Endothelial cell of umbilical vein (primary cell): ENCODE data around the gene RAB3GAP2. TPM values are rescaled to one million over a fixed set of nuclear protein-coding genes. Genes with fewer than 3 reads are reported as not detected.

Source experiments
- BruUV-seq: library from RNA; stranded (reverse); fragments of 400-500 nt; replicated peaks from 2 replicates; lab custom pipeline; 2021; lab: Mats Ljungman, UMichigan
- CTCF ChIA-PET: fragments of 300-600, 350-600 bp; sonication (Branson Sonifier 250); formaldehyde crosslinking; loops from one replicate; lab custom pipeline; 2021; ENCODE audit warnings: antibody characterized with exemption, inconsistent platforms; lab: Charles Lee
- POLR2A ChIA-PET: fragments of 300-600, 350-600 bp; sonication (Branson Sonifier 250); formaldehyde crosslinking; loops from one replicate; lab custom pipeline; 2021; ENCODE audit warnings: antibody characterized with exemption, inconsistent platforms; lab: Charles Lee
- DNase-seq: peaks from one replicate; pipeline ENCODE4 v3.0.0-alpha.2; 2011; ENCODE audit warnings: low read depth, low spot score
- FAIRE-seq: peaks from 2 replicates; lab custom pipeline; 2011; peaks lifted over from hg19 to GRCh38; lab: Jason Lieb, UNC
- H2AFZ ChIP-seq: 2 replicates; pipeline ENCODE4 v1.6.0; 2012; ENCODE audit warnings: low read depth, low read length, control low read depth, inconsistent platforms
- H3K27ac ChIP-seq: 2 replicates; pipeline ENCODE4 v1.5.1; 2011; ENCODE audit warnings: low read depth, mild to moderate bottlenecking, control low read depth, low read length, moderate library complexity; ENCODE audit not compliant: insufficient read depth
- H3K27me3 ChIP-seq, 2 experiments: 2 replicates each; pipeline versions ENCODE4 v1.6.0 to v1.6.1; 2011; ENCODE audit warnings: low read length in 2 of 2, mixed read lengths in 1 of 2; ENCODE audit not compliant: control insufficient read depth in 2 of 2, insufficient read depth in 2 of 2
- H3K36me3 ChIP-seq, 2 experiments: 2 replicates in 1 of 2; 3 replicates in 1 of 2; pipeline ENCODE4 v1.5.1; 2011; ENCODE audit warnings: low read length in 2 of 2, mild to moderate bottlenecking in 1 of 2, moderate library complexity in 1 of 2; ENCODE audit not compliant: control insufficient read depth in 2 of 2, insufficient read depth in 2 of 2; ENCODE audit errors: extremely low read depth in 1 of 2
- H3K4me1 ChIP-seq: 3 replicates; pipeline ENCODE4 v1.5.1; 2011; ENCODE audit warnings: mild to moderate bottlenecking, low read length; ENCODE audit not compliant: control insufficient read depth, insufficient read depth; ENCODE audit errors: extremely low read depth
- H3K4me2 ChIP-seq: 2 replicates; pipeline ENCODE4 v1.6.1; 2011; ENCODE audit warnings: low read length, control low read depth, mixed read lengths; ENCODE audit not compliant: insufficient read depth
- H3K4me3 ChIP-seq, 3 experiments: fragments of 200-600 bp in 1 of 3; sonication (generic), shearing (Covaris generic) in 1 of 3; replicated peaks in 1 of 3; 2 replicates each; pipeline ENCODE4 v1.5.1; 2011 to 2016; ENCODE audit warnings: control low read depth in 3 of 3, low read length in 3 of 3, mild to moderate bottlenecking in 2 of 3, inconsistent platforms in 1 of 3, low read depth in 1 of 3, moderate library complexity in 1 of 3; ENCODE audit not compliant: insufficient read depth in 1 of 3
- H3K79me2 ChIP-seq: 2 replicates; pipeline ENCODE4 v1.6.0; 2012; ENCODE audit warnings: low read length, inconsistent platforms; ENCODE audit not compliant: control insufficient read depth, insufficient read depth
- H3K9ac ChIP-seq: replicated peaks from 2 replicates; pipeline ENCODE3; 2011; ENCODE audit warnings: low read length, control low read depth; ENCODE audit not compliant: insufficient read depth; ENCODE audit errors: extremely low read depth
- H3K9me1 ChIP-seq: replicated peaks from 3 replicates; pipeline ENCODE4 v1.6.0; 2011; ENCODE audit warnings: mild to moderate bottlenecking, low read length; ENCODE audit not compliant: control insufficient read depth, insufficient read depth; ENCODE audit errors: extremely low read depth
- H3K9me3 ChIP-seq: replicated peaks from 2 replicates; pipeline ENCODE4 v1.5.1; 2012; ENCODE audit warnings: low read length, inconsistent platforms; ENCODE audit not compliant: control insufficient read depth, insufficient read depth
- H4K20me1 ChIP-seq: replicated peaks from 2 replicates; pipeline ENCODE3; 2011; ENCODE audit warnings: mild to moderate bottlenecking, low read length; ENCODE audit not compliant: control insufficient read depth, insufficient read depth; ENCODE audit errors: extremely low read depth
- CTCF ChIP-seq, 2 donors: IDR thresholded peaks; 1 replicate in 1 of 2; 2 replicates in 1 of 2; pipeline ENCODE4 v1.5.1; 2011; ENCODE audit warnings: low read length in 2 of 2, mild to moderate bottlenecking in 2 of 2, moderate library complexity in 2 of 2, control low read depth in 1 of 2, inconsistent platforms in 1 of 2, low read depth in 1 of 2; ENCODE audit not compliant: insufficient read depth in 1 of 2; ENCODE audit errors: extremely low read depth in 1 of 2
- EZH2 ChIP-seq: IDR thresholded peaks from 2 replicates; pipeline ENCODE4 v1.6.1; 2012; ENCODE audit warnings: borderline replicate concordance, low read depth, mild to moderate bottlenecking, moderate library complexity, low read length, inconsistent platforms; ENCODE audit not compliant: severe bottlenecking
- FOS ChIP-seq: IDR thresholded peaks from 2 replicates; pipeline ENCODE4 v1.6.1; 2011; ENCODE audit warnings: mild to moderate bottlenecking, low read length, moderate library complexity, borderline replicate concordance; ENCODE audit not compliant: insufficient read depth
- GATA2 ChIP-seq: IDR thresholded peaks from 2 replicates; pipeline ENCODE4 v1.7.0; 2011; ENCODE audit warnings: low read depth, mild to moderate bottlenecking, moderate library complexity, mixed read lengths, low read length; ENCODE audit not compliant: insufficient read length, insufficient read depth
- JUN ChIP-seq: IDR thresholded peaks from 2 replicates; pipeline ENCODE4 v1.6.1; 2011; ENCODE audit warnings: borderline replicate concordance, low read depth; ENCODE audit not compliant: insufficient read length, insufficient read depth
- MAX ChIP-seq: IDR thresholded peaks from 2 replicates; pipeline ENCODE4 v1.6.1; 2011; ENCODE audit not compliant: insufficient read depth, insufficient read length
- MYC ChIP-seq: IDR thresholded peaks from one replicate; pipeline ENCODE4 v1.6.1; 2011; ENCODE audit warnings: mild to moderate bottlenecking, low read depth, low read length
- POLR2A ChIP-seq: IDR thresholded peaks from 2 replicates; pipeline ENCODE4 v1.6.1; 2012; ENCODE audit warnings: low read depth, mild to moderate bottlenecking, control low read depth, low read length
- POLR2AphosphoS5 ChIP-seq: IDR thresholded peaks from 2 replicates; pipeline ENCODE4 v1.6.1; 2012; ENCODE audit warnings: low read depth, mild to moderate bottlenecking, control low read depth, low read length, moderate library complexity; ENCODE audit not compliant: insufficient read depth
- dilution Hi-C: fragments of 300-500 bp; cut with MboI; formaldehyde crosslinking; loops from one replicate; pipeline ENCODE4 v1.15.0; 2019; ENCODE audit warnings: low sequenced_read_pairs; ENCODE audit not compliant: extremely low pct_ligation_motif_present
- intact Hi-C: fragments of 100-400 bp; cut with micrococcal nuclease; formaldehyde crosslinking; loops from one replicate; pipeline ENCODE4 v1.10.0; 2022
- polyA plus RNA-seq, 4 experiments: library from polyadenylated mRNA; depleted of rRNA in 3 of 4; stranded (reverse) in 3 of 4; unstranded in 1 of 4; fragments of >200 nt; gene quantifications; 2 replicates each; pipeline versions ENCODE4 v1.2.1 to v1.2.3, GENCODE V29; 2011 to 2012; ENCODE audit warnings: missing spikeins in 1 of 4
- total RNA-seq: library from RNA; stranded (reverse); gene quantifications from 2 replicates; pipeline ENCODE4 v1.2.3, GENCODE V29; 2021

RAB3GAP2 gene
- total and polyA plus RNA-seq, 2 donors (not counting 3 experiments of a cell fraction or from before 2014, with no cell fraction given): 11.1 to 37.4 TPM

- intact Hi-C loops: loop anchor here (2.0 to 10.0 kb wide), 3 partner anchors 22 to 392 kb away; partner anchors contain the start of gene RAB3GAP2
- FAIRE-seq: no peak
These were observed 22.6 kb upstream of the RAB3GAP2 start for GRCh38 chr1:220294846-220295301.

More at GRCh38 chr1:220294846-220295301, 22.6 kb upstream of the RAB3GAP2 start:
- no peak overlapping the region for H3K9ac ChIP-seq
- H3K27ac ChIP-seq: no peak overlapping the region
- TF ChIP-seq FOS (no peak), POLR2A (no peak), CTCF (IDR thresholded peaks at IDR 0.05; ENCODE audit: extremely low read depth in 1 of 2, insufficient read depth in 1 of 2, low read depth in 1 of 2, low read length in 2 of 2) (no peak), GATA2 (no peak), MYC (no peak), POLR2AphosphoS5 (no peak), EZH2 (no peak), MAX (no peak), JUN (no peak)
- H3K4me3 ChIP-seq: no peak overlapping the region
- dilution Hi-C loops: no loop called here
- ChIA-PET CTCF (interaction anchor here (0.7 to 2.6 kb wide), 5 partner anchors 9 to 508 kb away, joined by 3 to 18 read pairs (median 8); no protein-coding TSS in a partner anchor), POLR2A (no interaction called here)
- no peaks in the 10 kb centered on the region for H3K9me1 ChIP-seq
- H3K79me2 ChIP-seq: no peaks in the 10 kb centered on the region
- DNase-seq: no peak
- H3K27me3 ChIP-seq: peaks cover 10 to 16% of the 10 kb centered on the region in 2 experiments
- no TSS peak for BruUV-seq
- H3K4me2 ChIP-seq: no peak overlapping the region
- no peaks in the 10 kb centered on the region for H3K9me3 ChIP-seq
- no peaks in the 10 kb centered on the region for H3K36me3 ChIP-seq
- H3K4me1 ChIP-seq: peaks cover under 1% of the 10 kb centered on the region
- no peaks in the 10 kb centered on the region for H4K20me1 ChIP-seq
- no peak overlapping the region for H2AFZ ChIP-seq
